ENCODE measurements around the gene CEBPZOS.

The CEBPZOS gene

GRCh38 chr2:37243435-37243834 lies 47.1 kb downstream of the CEBPZOS start:
- no peak for DNase-seq (ENCODE audit: low read depth)
- H3K4me3 ChIP-seq (ENCODE audit: low read length): no peak overlapping the region
- no peak for TF ChIP-seq CTCF (conservative IDR thresholded peaks at IDR 0.05; ENCODE audit: low read length)

- no peak for TF ChIP-seq CTCF (conservative IDR thresholded peaks at IDR 0.05; ENCODE audit: low read length)
- no peak for DNase-seq (ENCODE audit: low read depth)
- H3K4me3 ChIP-seq (ENCODE audit: low read length): no peak overlapping the region
These were observed 47.7 kb downstream of the CEBPZOS start for GRCh38 chr2:37244017-37244416.

DNA sequence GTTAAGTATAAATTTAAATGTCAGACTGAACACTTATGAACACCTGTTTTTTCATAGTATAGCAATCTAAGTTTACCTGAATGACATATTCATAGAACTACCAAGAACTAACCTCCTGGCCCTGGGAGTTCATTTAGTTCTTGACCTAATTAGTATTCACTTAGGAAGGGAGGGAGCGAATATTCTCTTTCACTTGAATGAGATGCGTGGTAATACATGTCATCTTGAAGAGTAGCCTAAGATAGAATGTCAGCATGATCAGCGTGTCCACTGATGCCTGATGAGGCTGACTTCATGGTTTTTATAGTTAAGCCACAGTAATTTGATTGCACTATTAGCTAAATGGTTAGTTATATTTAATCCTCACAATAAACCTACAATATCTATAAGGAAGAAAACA lies 48.5 kb downstream of the CEBPZOS start:
- TF ChIP-seq CTCF (conservative IDR thresholded peaks at IDR 0.05; ENCODE audit: low read length): no peak
- no peak overlapping the region for H3K4me3 ChIP-seq (ENCODE audit: low read length)
- DNase-seq (ENCODE audit: low read depth): no peak

DNA sequence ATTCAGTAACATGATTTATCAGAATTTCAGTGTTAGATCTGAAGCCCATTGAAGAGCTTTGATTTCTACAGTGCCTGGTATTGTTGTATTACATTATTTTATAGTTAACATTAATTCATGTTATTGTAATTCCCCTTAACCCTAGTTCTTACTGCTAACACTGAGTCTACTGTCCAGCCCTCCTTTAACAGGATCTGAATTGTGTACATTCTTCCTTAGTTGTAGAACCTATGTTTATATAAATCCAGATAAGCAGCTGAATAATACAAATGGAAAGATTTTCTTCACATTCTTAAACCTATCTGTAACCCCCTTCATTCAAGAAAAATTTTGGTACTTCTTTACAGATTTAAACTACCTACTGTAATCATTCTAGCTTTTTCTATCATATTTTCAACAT lies 49.9 kb downstream of the CEBPZOS start:
- TF ChIP-seq CTCF (conservative IDR thresholded peaks at IDR 0.05; ENCODE audit: low read length): no peak
- no peak overlapping the region for H3K4me3 ChIP-seq (ENCODE audit: low read length)
- no peak for DNase-seq (ENCODE audit: low read depth)

GRCh38 chr2:37250869-37251740 lies 54.8 kb downstream of the CEBPZOS start:
- DNase-seq (ENCODE audit: low read depth): no peak
- TF ChIP-seq CTCF (conservative IDR thresholded peaks at IDR 0.05; ENCODE audit: low read length): no peak
- no peak overlapping the region for H3K4me3 ChIP-seq (ENCODE audit: low read length)
